DND-41 (cell line): Measurements from ENCODE around the gene SLC2A13.

Experiments used
- ATAC-seq: fragments of 200-7000 bp; cut with Tn5 transposase; 3 replicates; pipeline ENCODE4 v1.9.1; 2021; ENCODE audit warnings: low read depth; ENCODE audit not compliant: insufficient read depth
- DNase-seq: peaks from one replicate; pipeline ENCODE4 v3.0.0-alpha.2; 2020
- H2AFZ ChIP-seq: 2 replicates; pipeline ENCODE4 v1.6.0; 2012; ENCODE audit warnings: low read depth, low read length
- H3K27ac ChIP-seq: 2 replicates; pipeline ENCODE4 v1.5.1; 2012; ENCODE audit warnings: low read length, inconsistent platforms
- H3K27me3 ChIP-seq: fragments of 200-600 bp; sonication (generic); 2 replicates; pipeline ENCODE4 v1.6.0; 2012; ENCODE audit warnings: low read length, mild to moderate bottlenecking, inconsistent platforms; ENCODE audit not compliant: insufficient read depth, poor library complexity
- H3K36me3 ChIP-seq: 2 replicates; pipeline ENCODE4 v1.5.1; 2012; ENCODE audit warnings: low read length, inconsistent platforms; ENCODE audit not compliant: insufficient read depth
- H3K4me1 ChIP-seq: 2 replicates; pipeline ENCODE4 v1.5.1; 2012; ENCODE audit warnings: mild to moderate bottlenecking, low read length; ENCODE audit not compliant: insufficient read depth
- H3K4me2 ChIP-seq: 2 replicates; pipeline ENCODE4 v1.6.0; 2012; ENCODE audit warnings: mild to moderate bottlenecking, moderate library complexity, low read length, inconsistent platforms; ENCODE audit not compliant: insufficient read depth
- H3K4me3 ChIP-seq, 2 experiments: fragments of 200-600 bp in 1 of 2; shearing (Covaris generic) in 1 of 2; 2 replicates each; pipeline ENCODE4 v1.5.1; 2012 to 2016; ENCODE audit warnings: inconsistent platforms in 2 of 2, low read length in 2 of 2, mild to moderate bottlenecking in 2 of 2, low read depth in 1 of 2, moderate library complexity in 1 of 2
- H3K79me2 ChIP-seq: 2 replicates; pipeline ENCODE4 v1.6.0; 2012; ENCODE audit warnings: low read length, inconsistent platforms; ENCODE audit not compliant: insufficient read depth
- H3K9ac ChIP-seq: 2 replicates; pipeline ENCODE4 v1.6.0; 2012; ENCODE audit warnings: low read depth, mild to moderate bottlenecking, inconsistent platforms, low read length, moderate library complexity
- H3K9me3 ChIP-seq: 2 replicates; pipeline ENCODE4 v1.5.1; 2012; ENCODE audit warnings: low read length, moderate library complexity, mild to moderate bottlenecking, inconsistent platforms; ENCODE audit not compliant: insufficient read depth, severe bottlenecking
- H4K20me1 ChIP-seq: 2 replicates; pipeline ENCODE4 v1.6.0; 2012; ENCODE audit warnings: low read length; ENCODE audit not compliant: insufficient read depth
- CTCF ChIP-seq: IDR thresholded peaks from 2 replicates; pipeline ENCODE4 v1.5.1; 2012; ENCODE audit warnings: borderline replicate concordance, low read length, moderate library complexity, mild to moderate bottlenecking; ENCODE audit not compliant: poor library complexity, severe bottlenecking; ENCODE audit errors: extremely low read depth
- EZH2 ChIP-seq: IDR thresholded peaks from 3 replicates; pipeline ENCODE4 v1.6.1; 2012; ENCODE audit warnings: borderline replicate concordance, low read depth, mild to moderate bottlenecking, moderate library complexity, low read length, inconsistent platforms; ENCODE audit not compliant: severe bottlenecking

SLC2A13 gene

GRCh38 chr12:40099423-40099853 is 6.4 kb downstream of the SLC2A13 start:
- Histone ChIP-seq H3K27ac (no peak overlapping the region), H4K20me1 (no peaks in the 10 kb centered on the region), H3K9me3 (no peaks in the 10 kb centered on the region), H3K4me2 (no peak overlapping the region), H3K4me1 (no peaks in the 10 kb centered on the region), H3K4me3 (no peak overlapping the region), H3K36me3 (no peaks in the 10 kb centered on the region), H3K79me2 (no peaks in the 10 kb centered on the region), H2AFZ (no peak overlapping the region), H3K27me3 (no peaks in the 10 kb centered on the region), H3K9ac (no peak overlapping the region)
- DNase-seq (no peak), ATAC-seq (no peak)
- TF ChIP-seq CTCF (no peak), EZH2 (no peak)

DNA sequence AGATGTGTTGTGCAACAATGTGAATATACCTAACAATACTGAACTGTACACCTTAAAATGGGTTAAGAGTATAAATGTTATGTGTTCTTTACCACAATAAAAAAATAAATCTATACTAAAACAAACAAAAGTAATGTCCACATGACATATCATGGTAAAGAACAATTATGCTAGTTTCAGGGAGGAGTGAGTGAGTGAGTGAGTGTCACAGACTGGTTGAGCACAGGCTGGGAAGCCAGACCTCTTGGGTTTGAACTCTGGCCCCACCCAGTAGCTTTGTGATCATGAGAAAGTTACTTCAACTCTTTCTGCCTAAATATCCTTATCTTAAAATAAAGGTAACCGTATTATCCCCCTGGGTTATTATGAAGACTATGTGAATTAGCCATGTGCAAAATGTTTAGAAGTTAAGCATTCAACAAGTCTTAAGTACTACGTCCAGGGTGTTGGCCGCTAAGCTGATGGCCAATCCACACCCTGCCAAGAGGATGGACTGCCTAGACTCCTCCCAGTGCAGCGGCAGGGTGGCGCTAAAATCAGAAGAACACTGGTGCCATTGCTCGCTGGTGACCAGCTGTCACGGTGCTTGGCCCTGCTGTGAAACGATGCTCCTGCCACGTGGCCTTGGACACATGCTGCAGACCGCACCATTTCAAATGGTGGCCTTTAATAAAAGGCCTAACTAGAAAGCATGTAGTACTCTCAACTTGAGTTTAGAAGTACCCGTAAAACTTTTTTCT is 7.3 kb downstream of the SLC2A13 start:
- no peaks in the 10 kb centered on the region for H3K4me1 ChIP-seq
- no peak overlapping the region for H3K9ac ChIP-seq
- no peak overlapping the region for H3K4me2 ChIP-seq
- no peak overlapping the region for H3K27ac ChIP-seq
- TF ChIP-seq CTCF, result no peak
- no peak for TF ChIP-seq EZH2
- H4K20me1 ChIP-seq, result no peaks in the 10 kb centered on the region
- H3K9me3 ChIP-seq, result no peaks in the 10 kb centered on the region
- no peak overlapping the region for H3K4me3 ChIP-seq
- H2AFZ ChIP-seq, result no peak overlapping the region
- H3K79me2 ChIP-seq, result no peaks in the 10 kb centered on the region
- ATAC-seq (no peak), DNase-seq (no peak)
- no peaks in the 10 kb centered on the region for H3K36me3 ChIP-seq
- no peaks in the 10 kb centered on the region for H3K27me3 ChIP-seq

DNA sequence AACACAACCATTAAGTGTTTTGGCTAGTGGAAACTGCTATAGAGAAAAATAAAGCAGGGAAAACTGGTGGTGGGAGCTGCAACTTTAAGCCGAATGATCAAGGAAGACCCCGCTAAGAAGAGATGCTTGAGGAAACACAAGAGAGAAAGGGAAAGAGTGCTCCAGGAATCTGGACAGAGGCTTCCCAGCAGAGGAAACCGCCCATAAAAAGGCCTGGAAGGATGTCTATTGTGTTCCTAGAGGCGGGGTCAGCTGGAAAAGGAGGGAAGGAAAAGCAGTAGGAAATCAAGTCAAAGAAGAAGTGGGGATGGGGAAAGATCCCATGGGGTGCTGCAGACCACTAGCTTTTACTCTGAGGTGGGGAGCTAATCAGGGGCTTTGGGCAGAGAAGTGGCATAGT is 12.4 kb downstream of the SLC2A13 start:
- no peak for TF ChIP-seq EZH2
- TF ChIP-seq CTCF, result no peak
- Histone ChIP-seq H3K27ac (no peak overlapping the region), H3K9ac (no peak overlapping the region), H4K20me1 (no peaks in the 10 kb centered on the region), H3K36me3 (no peaks in the 10 kb centered on the region), H3K4me2 (no peak overlapping the region), H3K79me2 (no peaks in the 10 kb centered on the region), H2AFZ (no peak overlapping the region), H3K9me3 (no peaks in the 10 kb centered on the region), H3K27me3 (no peaks in the 10 kb centered on the region), H3K4me3 (no peak overlapping the region), H3K4me1 (no peaks in the 10 kb centered on the region)
- ATAC-seq (no peak), DNase-seq (no peak)
